H7 (cell line): ENCODE results near the gene MYO7A. TPM values are rescaled to one million over a fixed set of nuclear protein-coding genes. Genes with fewer than 3 reads are reported as not detected.
"Not testable (repeated sequence)": the region's sequence is repeated elsewhere in the genome, so short reads cannot be mapped to it uniquely, and the experiment has no call there.

Source experiments
- DNase-seq: peaks from one replicate; pipeline ENCODE4 v3.0.0; 2012
- H3K27me3 ChIP-seq: 2 replicates; pipeline ENCODE4 v1.6.0; 2011; ENCODE audit warnings: mild to moderate bottlenecking, low read length; ENCODE audit not compliant: control insufficient read depth, insufficient read depth
- H3K36me3 ChIP-seq: replicated peaks from 2 replicates; pipeline ENCODE4 v1.5.1; 2011; ENCODE audit warnings: low read length; ENCODE audit not compliant: control insufficient read depth, insufficient read depth
- H3K4me3 ChIP-seq: 2 replicates; pipeline ENCODE4 v1.5.1; 2011; ENCODE audit warnings: low read depth, mild to moderate bottlenecking, control low read depth, low read length, moderate library complexity; ENCODE audit not compliant: insufficient read depth
- total RNA-seq: library from RNA; depleted of rRNA; stranded (reverse); fragments of >200 nt; shearing (Covaris generic); gene quantifications from 2 replicates; pipeline ENCODE4 v1.2.3, GENCODE V29; 2014

Gene MYO7A
- total RNA-seq, 1 experiment from 2014 or later = 2.2 TPM

DNA sequence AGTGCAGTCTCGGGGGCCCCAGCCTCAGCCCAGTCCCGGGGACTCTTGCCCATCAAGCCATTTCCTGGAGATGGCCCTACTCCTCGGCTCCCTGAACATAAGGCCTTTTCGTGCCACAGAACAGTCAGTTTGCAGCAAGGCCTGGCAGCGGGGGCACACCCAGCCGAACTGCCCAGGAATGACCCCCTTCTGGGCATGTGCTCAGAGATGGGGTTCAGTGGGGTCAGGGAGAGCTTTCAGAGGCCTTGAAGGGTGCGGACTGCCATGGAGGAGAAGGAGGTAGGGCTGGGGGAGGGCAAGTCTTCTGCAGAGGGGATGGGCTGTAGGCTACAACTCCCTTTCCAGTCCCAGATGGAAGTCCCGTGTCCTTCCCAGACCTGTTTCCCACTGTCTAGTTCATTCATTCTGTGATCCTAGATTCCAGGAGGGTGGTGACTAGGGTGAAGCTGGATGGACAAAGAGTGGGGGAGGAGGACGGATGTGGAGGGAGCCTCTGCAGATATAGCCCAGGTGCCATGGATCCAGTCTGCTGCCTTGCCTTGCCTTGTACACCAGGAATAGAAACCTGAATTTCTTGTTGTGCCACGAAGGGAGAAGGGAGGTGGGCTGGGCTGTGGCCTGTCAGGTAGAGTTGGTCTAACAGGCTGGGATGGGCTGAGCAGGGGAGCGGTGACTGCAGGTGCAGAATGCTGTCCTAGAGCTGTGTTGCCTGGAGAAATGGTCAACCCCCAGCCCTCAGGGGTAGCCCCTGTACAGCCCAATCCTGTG lies 39.6 kb upstream of the MYO7A start:
- Histone ChIP-seq H3K27me3 (no peaks in the 10 kb centered on the region), H3K36me3 (no peaks in the 10 kb centered on the region; the same call in 1 of the 2 replicates), H3K4me3 (no peak overlapping the region)
- no peak for DNase-seq

DNA sequence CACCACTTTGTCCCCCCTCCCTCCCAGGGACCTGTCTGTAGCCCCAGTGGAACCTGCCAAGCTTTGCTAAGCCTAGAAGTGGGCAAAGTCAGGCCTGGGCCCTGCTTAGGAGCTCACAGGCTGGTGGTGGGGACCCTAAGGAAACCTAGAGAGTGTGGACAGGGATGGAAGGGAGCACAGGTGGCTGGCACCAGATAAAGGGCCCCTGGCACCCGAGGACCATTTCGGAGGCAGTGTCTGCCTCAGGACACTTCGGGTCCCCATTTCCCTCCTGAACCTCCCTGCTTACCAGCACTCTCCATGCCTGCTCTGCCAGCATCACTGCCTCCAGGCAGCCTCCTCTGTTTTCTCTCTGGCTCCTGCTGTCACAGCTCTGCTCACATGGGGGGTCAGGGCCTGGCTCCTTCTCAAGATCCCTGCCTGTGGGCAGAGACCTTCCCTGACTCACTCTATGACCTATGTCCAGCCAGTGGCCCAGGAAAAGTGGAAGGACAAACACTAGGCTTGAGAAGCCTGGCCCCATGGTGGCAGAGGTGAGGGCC lies 39.0 kb upstream of the MYO7A start:
- DNase-seq = no peak
- H3K36me3 ChIP-seq = no peaks in the 10 kb centered on the region; the same call in 1 of the 2 replicates
- H3K4me3 ChIP-seq = no peak overlapping the region
- no peaks in the 10 kb centered on the region for H3K27me3 ChIP-seq

DNA sequence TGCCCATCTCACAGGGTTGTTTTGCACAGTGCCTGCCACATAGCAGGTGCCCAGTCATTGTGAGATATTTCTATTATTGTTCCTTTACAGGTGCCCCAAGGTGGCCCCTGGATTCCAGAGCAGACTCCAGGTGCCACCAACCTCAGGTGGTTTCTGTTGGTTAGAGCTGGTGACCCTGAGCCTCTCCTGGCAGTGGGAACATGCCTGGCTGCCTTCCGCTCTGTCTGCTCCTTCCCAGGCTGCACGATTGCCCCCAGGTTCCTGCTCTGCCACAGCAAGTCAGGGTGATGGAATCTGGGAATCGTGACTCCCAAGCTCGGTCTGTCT lies 38.0 kb upstream of the MYO7A start:
- H3K36me3 ChIP-seq = no peaks in the 10 kb centered on the region; the same call in 1 of the 2 replicates
- no peaks in the 10 kb centered on the region for H3K27me3 ChIP-seq
- DNase-seq = no peak
- H3K4me3 ChIP-seq = no peak overlapping the region

DNA sequence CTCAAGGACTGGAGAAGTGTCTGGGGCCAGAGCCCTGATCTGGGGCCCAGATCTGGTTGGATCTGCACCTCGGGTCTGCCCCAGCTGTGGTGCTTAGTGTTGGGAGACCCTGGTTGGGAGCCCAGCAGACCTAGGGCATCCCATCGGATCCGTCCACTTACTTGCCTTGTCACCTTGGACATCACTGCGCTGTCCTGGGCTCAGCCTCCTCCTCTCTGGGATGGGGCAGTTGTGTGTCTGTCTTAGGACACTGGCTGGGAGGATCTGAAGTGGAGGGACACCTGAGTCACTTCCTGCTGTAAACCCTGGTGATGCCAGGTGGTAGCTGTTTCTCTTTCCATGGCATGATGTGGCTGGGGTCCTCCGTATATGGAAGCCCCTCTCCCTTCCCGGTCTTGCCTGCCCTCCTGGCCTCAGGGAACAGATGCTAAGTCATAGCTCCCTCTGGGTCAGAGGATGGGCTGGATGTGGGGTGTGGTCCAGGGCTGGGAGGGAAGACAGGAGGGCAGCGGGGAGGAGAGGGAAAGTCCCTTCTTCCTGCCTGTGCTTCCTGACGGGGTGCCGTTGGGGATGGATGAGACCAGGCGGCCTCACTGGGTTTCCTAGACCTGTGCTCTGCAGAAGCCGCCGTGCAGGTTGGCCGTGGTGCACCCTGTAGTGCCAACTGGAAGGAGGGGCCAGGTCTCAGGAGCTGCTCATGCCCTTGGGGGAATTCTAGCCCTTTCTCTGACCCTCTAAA lies 37.5 kb upstream of the MYO7A start:
- H3K4me3 ChIP-seq = no peak overlapping the region
- no peaks in the 10 kb centered on the region; the same call in 1 of the 2 replicates for H3K36me3 ChIP-seq
- H3K27me3 ChIP-seq = no peaks in the 10 kb centered on the region
- DNase-seq = peak; percentile 81

DNA sequence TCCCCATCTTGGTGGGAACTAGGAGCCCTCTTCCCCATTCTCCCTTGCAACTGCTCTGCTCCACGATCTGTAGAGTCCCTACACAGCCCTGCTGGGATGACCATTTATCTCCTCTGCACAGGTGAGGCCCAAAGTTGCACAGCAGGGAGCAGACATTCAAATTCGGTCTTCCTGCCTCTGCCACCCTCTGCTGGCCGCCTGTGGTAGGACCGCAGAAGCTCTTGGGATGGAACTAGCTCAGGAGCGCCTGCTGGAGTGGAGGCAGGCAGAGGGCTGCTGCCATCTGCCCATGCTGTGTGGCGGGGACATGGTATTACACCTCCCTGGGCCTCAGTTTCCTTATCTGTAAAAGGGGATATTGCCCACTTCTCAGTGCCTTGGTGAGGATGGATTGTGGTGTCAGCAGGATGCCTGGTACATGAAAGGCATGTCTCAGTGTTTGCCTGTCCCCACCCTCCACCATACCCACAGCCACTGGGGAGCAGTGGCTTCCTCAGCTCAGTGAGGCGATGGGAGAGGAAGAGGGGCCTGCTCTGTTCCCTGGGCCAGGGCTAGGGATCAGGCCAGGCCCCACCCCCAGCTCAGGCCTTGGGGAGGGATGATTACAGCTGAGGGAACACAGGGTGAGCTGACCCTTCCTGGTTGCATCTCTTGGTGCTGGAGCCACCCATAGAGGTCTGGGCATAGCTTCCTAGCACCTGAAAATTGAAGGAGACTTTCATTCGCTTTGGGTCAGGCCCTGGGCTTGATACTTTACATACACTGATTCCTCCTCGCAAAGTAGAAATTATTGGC lies 36.7 kb upstream of the MYO7A start:
- Histone ChIP-seq H3K36me3 (no peaks in the 10 kb centered on the region; the same call in 1 of the 2 replicates), H3K27me3 (no peaks in the 10 kb centered on the region), H3K4me3 (no peak overlapping the region)
- peak; percentile 97 for DNase-seq

DNA sequence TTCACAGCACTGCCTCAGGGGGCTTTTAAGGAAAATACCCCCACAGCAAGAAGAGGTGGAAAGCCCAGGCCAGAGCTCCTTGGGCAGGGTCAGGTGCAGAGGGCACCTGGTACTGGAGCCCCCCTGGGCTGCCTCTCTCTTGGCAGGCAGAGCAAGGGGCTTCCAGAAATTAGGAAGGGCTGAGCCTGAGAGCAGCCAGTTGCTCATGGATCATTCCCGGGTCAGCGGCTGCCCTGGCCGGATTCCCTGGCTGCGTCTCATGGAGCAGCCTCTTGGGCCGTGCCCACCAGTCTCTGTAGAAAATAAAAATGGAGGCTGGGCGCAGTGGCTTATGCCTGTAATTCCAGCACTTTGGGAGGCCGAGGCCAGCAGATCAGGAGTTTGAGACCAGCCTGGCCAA lies 35.7 kb upstream of the MYO7A start:
- no peaks in the 10 kb centered on the region; the same call in 1 of the 2 replicates for H3K36me3 ChIP-seq
- no peak overlapping the region for H3K4me3 ChIP-seq
- no peak for DNase-seq
- no peaks in the 10 kb centered on the region for H3K27me3 ChIP-seq

DNA sequence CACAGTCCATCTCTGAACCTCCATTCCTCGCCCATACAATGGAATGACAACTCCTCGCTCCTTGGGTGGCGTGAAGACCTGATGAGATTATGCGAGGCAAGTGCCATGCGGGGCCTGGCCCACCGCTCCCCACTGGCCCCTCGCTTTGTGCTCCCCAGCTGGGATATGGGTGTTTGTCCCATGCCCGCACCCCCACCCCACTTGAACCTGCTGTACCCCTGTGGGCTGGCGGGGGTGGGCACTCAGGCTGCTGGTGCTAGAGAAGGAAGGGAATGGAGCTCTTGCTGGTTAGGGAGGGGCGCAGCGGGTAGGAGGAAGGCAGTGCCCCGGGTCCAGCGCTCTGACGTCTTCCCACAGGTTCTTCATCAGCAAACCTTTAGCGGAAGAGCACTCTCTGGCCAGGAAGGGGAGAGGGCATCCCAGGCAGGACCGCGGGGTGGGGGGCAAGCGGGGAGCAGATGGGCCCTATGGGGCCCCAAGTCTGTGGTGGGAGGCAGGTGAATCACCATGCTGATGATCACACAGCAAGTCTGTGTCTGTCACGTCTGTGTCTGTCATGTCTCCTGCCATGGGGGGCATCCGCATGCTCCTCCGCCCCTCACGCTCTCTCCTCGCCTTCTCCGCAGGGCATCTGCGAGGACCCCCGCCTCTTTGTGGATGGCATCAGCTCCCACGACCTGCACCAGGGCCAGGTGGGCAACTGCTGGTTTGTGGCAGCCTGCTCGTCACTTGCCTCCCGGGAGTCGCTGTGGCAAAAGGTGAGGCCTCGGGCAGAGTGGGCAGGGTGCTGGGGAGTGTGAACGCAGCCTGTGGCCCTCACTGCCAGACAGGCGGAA lies 34.8 kb upstream of the MYO7A start:
- no peak overlapping the region for H3K4me3 ChIP-seq
- DNase-seq = no peak
- H3K36me3 ChIP-seq = no peaks in the 10 kb centered on the region
- H3K27me3 ChIP-seq = no peaks in the 10 kb centered on the region

DNA sequence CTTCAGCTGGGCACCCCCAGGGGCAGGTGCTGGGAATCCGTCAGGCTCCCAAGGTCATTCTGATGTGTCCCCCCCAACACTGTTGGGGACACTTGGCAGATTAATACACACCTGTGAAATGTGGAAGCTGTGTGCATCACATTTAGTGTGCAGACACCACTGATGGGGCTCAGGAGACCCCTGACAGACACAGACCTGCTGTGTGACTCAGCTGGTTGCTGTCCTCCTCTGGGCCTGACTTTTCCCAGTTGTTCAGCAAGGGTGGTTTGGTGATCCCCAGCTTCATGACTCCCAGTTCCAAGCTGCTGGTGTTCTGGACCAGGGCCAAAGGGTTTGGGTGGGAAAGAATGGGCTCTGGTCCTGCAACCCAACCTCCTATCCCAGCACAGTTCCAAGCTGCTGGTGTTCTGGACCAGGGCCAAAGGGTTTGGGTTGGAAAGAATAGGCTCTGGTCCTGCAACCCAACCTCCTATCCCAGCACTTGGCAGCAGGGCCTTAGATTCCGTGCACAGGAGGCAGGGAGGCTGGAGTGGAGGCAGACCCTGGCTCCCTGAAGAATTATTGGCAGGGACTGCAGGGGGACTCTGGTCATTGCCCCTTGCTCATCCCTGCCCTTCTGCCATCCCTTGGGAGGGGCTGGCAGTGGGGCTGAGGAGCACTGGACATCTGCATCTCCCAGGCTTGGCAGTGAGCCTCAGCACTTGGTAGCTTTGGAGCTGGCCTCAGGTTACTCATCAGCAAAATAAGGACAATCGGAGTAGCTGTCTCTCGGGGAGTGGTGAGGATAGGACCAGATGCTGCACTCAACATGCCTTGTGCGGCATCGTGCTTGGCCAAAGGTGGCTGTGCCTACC lies 33.8 kb upstream of the MYO7A start:
- H3K4me3 ChIP-seq = no peak overlapping the region
- no peaks in the 10 kb centered on the region for H3K27me3 ChIP-seq
- H3K36me3 ChIP-seq = no peaks in the 10 kb centered on the region
- no peak for DNase-seq

DNA sequence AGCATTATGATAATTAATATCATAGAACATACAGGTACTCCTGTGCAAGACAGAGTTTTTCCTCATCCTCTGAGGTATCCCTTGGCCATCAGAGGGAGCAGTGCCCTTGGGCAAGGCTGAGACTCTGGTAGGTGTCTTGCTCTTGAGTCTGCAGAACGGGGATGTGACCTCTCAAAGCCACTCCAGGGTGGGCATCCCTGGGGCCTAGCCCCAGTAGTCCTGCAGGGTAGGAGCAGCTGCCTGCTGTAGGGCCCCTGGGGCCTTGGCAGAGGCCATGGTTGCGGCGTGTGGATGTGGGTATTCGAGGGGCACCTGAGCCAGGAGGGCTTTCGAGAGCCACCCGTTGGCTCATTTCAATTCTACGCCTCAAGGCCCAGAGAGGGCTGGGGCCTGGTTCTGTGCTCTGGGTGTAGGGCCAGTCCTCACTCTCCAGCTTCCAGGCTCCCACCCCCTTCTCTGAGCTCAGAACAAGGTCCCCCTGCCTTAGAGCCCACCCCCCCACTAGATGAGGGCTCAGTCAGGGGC lies 33.1 kb upstream of the MYO7A start:
- Histone ChIP-seq H3K36me3 (no peaks in the 10 kb centered on the region), H3K27me3 (no peaks in the 10 kb centered on the region), H3K4me3 (no peak overlapping the region)
- no peak for DNase-seq

DNA sequence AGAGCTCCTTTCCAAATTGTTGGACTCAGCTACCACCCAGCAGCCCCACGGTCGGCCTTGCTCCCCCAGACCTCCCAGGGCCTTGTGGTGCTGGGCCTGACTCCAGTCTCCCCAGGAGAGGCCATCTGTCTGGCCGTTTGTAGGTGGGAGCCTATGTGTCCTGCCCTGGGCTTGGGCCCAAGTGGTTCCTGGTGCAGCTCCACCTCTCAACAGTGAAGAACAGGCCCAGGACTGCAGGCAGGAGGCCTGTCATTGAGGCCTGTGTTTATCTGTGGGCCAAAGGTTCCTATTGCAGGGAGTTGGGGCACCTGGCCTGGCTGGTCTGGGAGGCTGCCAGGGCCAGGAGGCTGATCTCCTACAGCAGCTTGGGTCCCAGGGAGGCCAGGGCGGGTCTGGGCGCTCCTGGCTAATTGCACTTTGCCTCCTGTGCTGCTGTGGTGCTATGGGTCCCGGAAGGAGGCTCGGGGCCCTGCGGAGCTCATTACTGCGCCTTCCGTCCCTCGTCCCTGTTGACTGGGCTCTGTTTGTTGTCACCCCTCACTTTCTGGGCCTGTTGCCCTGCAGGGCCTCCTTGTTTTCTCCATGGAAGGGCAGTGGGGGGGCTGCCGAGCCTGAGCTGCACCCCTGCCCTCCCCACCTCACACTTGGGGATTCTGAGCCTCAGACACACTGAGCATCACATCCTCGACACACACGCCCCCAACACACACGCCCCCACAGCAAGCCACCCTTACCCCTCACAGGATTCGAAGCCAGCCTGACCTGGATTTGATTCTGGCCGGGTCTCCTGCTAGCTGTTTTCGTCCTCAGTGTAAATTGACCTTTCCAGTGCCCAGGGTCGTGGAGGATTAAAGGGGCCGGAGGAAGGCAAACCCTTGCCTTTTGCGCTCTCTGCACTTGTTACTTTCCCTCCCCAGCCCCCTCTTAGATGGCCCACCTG lies 32.2 kb upstream of the MYO7A start:
- H3K27me3 ChIP-seq = no peaks in the 10 kb centered on the region
- H3K4me3 ChIP-seq = no peak overlapping the region
- DNase-seq = no peak
- H3K36me3 ChIP-seq = no peaks in the 10 kb centered on the region

DNA sequence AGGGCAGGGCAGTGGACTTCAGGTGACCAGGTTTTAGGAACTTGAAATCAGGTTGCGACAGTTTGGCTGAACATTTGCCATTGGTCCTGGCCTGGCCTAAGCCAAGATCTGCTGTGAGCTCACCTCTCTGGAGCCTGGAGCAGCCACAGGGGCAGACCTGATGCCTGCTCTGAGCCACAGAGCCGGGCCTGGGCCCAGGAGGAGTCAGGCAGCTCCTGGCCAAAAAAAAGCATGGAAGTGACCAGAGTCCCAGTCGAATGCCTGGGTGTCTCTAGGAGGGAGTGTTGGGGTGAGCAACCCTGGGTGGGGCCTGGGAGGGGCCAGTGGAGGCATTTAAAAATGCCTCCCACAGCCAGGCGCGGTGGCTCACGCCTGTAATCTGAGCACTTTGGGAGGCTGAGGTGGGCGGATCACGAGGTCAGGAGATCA lies 31.4 kb upstream of the MYO7A start:
- no peak for DNase-seq
- H3K27me3 ChIP-seq = no peaks in the 10 kb centered on the region
- no peaks in the 10 kb centered on the region for H3K36me3 ChIP-seq
- no peak overlapping the region for H3K4me3 ChIP-seq

DNA sequence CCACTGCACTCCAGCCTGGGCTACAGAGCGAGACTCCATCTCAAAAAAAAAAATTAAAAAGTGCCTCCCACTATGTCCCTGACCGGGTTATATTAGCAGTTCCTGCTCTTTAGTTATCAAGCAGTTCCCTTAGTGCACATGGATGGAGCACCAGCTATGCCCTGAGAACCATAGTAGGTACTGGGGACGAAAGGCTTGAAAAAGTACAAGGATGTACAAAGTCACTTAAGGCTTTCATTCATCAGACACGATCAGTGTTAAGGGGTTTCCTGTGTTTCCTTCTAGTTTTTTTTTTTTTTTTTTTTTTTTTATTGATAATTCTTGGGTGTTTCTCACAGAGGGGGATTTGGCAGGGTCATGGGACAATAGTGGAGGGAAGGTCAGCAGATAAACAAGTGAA lies 30.9 kb upstream of the MYO7A start:
- not testable (repeated sequence) for H3K36me3 ChIP-seq, DNase-seq, H3K27me3 ChIP-seq, H3K4me3 ChIP-seq
